Bone marrow (tissue), 2 donors: ENCODE measurements around the gene TEX38.
A peak's percentile ranks its signal among the peaks of the same experiment; 100 is the strongest.
"Not testable (repeated sequence)": the region's sequence is repeated elsewhere in the genome, so short reads cannot be mapped to it uniquely, and the experiment has no call there.

ENCODE experiments used
- DNase-seq, 2 donors: peaks; one replicate each; lab custom pipeline; 2025; lab: John Stamatoyannopoulos, UW

TEX38 gene

DNA sequence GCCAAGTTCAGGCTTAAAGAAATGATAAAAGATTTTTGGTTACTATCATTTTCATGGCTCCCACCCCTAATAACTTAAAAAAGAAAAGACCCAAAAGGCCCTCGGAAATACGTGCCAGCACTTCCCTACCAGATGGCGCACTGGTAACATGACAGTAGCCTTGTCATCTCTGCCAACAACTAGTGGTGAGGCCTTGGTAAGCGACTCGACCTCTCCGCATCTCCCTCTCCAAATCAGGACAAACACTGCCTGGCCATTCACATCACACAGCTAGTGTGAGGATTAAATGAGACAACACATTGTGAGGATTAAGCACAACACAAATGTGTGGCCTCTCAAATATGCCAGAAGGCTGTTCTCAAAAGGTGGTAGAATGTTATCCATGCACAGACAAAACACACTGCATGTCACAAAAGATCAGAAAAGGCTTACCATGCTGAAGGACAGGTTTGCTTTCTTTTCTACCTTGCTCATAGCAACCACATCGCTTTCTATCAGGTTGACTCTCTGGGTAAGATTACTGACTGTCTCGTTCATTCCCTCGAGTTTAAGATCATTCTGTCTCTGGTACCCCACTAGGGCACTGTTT, 16.4 kb downstream of the TEX38 start:
- no peak for DNase-seq

DNA sequence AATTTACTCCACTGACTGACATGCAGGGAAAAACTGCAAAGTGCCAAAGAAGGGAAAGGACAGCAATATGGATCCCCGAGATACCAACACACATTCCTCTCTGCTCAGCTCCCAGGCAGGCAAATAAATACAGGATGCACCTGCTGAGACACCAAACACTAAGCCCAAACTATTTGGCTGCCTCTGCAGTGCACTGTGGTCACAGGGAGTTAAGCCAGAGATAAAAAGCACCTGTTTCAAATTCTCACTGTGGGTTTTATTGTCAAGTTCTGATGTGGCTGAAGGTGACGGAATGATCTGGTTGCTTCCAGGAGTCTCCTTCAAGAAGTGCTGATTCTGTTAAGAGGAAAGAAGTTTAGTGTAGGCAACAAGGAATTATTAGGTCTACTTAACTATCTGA, 17.7 kb downstream of the TEX38 start:
- DNase-seq = no peak

GRCh38 chr1:46689897-46690296, 18.2 kb downstream of the TEX38 start:
- no peak for DNase-seq

- no peak for DNase-seq
Measured at GRCh38 chr1:46690931-46691421, 19.3 kb downstream of the TEX38 start.

- no peak for DNase-seq
Measured at GRCh38 chr1:46691997-46692790, 20.5 kb downstream of the TEX38 start.

DNA sequence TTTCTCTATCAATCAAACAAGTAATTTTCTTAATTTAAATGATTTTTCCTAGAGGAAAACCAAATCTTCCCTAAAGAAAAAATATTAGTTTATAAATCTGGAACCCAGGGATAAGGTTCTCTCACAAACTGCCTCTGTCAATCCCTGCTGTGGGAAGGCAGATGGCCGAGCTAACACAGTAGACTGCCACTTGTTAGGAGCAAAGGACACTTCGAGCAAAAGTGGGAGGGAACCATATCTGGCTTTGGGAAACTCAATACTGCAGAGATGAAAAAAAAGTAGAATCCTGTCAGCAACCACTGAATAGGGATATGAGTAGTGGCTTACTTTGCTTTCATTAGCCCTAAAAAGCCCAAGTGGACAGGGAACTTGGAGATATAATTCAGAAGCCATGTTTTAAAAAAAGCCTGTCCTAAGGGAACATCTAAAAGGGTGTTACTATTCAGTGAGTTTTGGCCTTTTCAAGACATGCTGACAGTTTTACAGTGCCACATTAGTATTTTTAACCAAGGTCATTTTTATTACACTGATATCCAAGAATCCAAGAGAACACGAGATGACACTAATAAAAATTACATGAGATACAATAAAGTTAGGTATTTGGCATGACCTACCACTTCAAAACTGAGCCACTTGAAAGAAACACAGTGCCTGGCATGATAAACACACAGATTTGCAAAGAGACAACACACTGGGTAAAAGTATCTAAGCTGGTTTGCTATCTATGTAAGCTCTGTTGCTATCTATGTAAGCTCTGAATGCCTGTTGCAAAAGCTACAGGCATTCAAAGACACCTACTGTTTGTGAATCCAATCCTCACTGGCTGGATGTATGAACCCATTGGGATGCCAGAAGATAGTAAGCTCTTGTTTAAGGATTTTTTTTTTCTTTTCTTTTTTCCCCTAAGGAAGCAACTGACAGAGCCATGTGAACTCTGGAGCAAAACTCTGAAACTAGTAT, 21.4 kb downstream of the TEX38 start:
- DNase-seq = no peak

DNA sequence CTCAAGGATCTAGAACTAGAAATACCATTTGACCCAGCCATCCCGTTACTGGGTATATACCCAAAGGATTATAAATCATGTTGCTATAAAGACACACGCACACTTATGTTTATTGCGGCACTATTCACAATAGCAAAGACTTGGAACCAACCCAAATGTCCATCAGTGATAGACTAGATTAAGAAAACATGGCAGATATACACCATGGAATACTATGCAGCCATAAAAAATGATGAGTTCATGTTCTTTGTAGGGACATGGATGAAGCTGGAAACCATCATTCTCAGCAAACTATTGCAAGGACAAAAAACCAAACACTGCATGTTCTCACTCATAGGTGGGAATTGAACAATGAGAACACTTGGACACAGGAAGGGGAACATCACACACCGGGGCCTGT, 23.0 kb downstream of the TEX38 start:
- DNase-seq = not testable (repeated sequence)

DNA sequence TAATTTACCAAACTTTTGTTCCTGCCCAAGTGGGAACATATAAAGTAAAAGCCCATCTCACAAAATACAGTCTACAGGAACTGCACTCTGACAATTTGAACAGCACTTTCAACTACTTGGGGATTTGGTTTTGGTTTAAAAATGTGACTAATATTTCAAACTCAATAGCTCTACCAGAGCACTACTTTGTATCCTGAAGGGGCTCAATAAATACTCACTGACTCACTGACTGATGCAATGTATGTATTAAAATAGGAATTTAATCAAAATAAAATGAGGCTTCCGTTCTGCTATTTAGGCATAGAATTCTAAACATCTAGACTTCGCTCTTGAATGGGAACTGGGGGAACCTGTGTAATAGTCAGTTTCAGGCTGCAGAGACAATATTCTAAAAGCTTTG, 25.4 kb downstream of the TEX38 start:
- DNase-seq = no peak

GRCh38 chr1:46699666-46700065, 28.0 kb downstream of the TEX38 start:
- peak in 1 of 2 donors; percentile 38 for DNase-seq

- DNase-seq = no peak
Measured at GRCh38 chr1:46703927-46704641, 32.4 kb downstream of the TEX38 start.

DNA sequence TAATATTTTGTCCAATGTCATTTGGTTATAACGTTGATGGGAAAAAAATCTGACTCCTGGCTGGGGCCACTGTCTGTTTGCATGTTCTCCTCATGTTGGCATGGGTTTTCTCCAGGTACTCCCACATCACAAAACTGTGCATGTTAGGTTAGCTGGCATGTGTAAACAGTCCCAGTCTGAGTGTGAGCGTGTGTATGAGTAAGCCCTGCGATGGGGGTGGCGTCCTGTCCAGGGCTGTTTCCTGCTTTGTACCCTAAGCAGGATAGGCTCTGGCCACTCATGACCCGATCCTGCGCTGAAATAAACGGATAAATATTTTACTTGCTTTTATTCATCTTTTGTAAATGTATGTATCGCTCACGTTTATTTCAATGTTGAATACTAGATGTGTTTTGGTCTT, 33.8 kb downstream of the TEX38 start:
- DNase-seq = no peak

GRCh38 chr1:46708121-46708520, 36.5 kb downstream of the TEX38 start:
- DNase-seq = no peak

DNA sequence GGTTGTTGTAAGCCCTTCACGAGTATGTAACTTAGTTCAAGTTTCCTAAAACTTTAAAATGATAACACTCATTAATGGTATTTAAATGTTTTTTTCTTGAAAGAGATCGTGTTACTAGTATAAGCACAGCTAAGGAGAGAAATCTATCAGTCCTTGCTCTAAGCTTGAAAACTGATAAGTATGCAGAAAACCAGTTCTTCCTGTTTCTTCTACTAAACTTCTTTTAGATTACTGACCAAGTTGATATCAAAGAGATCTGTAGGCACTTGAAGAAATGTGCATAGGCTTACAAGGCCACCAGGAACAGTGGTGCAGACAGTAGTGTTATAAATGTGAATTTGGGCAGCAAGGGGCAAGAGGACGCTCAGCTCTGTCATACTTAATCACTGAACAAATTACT, 43.3 kb downstream of the TEX38 start:
- DNase-seq = no peak

DNA sequence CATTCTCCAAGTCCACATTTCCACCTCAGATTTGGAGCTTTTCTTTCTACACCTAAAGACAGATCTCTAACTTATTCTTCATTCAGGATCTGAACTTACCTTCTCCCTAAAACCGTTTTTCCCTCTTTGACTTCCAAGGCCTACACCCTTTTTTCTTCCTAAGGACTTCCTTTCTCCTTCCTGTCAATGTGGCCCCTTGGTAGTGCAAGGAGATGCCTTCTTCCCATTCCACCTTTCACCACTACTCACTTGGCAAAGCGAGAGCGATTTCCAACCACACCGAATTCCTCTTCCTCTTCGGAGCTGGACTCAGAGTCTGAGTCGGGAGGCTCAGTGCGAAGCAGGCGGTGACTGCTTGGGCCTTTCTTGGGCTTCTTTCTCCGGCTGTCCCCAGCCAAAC, 46.0 kb downstream of the TEX38 start:
- DNase-seq = no peak

- no peak for DNase-seq
Measured at GRCh38 chr1:46718340-46718726, 46.7 kb downstream of the TEX38 start.

- DNase-seq = peak; percentile 86 to 97
Measured at GRCh38 chr1:46718727-46719622, 47.3 kb downstream of the TEX38 start, which contains the start of gene EFCAB14. TSS of gene EFCAB14 (minus strand) at chr1:46719114. CDS start at chr1:46718087, 1,027 bp downstream.

DNA sequence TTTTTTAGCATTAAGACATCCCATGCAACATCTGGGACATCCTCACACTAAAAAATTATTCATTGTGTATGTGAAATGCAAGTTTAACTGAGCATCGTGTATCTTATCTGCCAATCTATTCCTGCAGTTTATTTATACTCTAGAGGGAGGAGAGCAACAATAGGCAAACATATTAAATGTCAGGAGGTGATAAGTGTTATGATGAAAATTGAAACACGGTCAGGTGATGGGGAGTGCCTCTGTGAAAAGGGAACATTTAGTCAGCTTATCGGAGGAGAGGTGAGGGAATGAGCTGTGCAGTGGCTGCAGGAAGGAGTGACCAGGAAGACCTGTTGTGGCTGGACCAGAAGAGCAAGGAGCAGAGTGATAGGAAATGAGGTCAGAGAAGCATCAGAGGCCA, 48.0 kb downstream of the TEX38 start:
- DNase-seq = no peak

- not testable (repeated sequence) for DNase-seq
Measured at GRCh38 chr1:46720319-46720718, 48.7 kb downstream of the TEX38 start.

- DNase-seq = no peak
Measured at GRCh38 chr1:46721204-46721603, 49.5 kb downstream of the TEX38 start.

DNA sequence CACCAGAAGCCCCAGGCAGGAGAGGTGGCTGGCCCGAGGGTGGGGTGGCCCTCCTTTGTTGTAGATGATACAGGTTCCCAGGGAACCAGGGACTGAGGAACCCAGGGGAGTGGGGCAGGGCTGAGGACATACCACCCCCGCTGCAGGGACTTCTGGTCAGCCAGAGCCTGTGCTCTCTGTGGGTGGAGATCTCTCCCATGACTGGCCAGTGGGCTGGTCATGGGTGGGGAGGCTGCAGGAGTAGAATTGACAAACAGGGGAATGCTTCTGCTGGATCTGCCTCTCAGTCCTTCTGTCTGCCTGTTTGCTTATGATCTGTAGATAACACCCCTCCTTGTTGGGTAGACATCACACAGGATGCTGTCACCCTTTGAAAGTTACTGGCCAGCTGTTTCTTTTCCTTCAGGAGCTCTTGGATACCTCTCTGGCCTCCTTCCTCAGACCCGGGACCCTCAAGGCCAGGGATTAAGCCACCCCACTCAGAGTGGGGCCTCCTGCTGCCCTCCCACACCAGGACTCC, 50.1 kb downstream of the TEX38 start:
- DNase-seq = no peak
